ENCODE results near the gene ERLEC1.

DNA sequence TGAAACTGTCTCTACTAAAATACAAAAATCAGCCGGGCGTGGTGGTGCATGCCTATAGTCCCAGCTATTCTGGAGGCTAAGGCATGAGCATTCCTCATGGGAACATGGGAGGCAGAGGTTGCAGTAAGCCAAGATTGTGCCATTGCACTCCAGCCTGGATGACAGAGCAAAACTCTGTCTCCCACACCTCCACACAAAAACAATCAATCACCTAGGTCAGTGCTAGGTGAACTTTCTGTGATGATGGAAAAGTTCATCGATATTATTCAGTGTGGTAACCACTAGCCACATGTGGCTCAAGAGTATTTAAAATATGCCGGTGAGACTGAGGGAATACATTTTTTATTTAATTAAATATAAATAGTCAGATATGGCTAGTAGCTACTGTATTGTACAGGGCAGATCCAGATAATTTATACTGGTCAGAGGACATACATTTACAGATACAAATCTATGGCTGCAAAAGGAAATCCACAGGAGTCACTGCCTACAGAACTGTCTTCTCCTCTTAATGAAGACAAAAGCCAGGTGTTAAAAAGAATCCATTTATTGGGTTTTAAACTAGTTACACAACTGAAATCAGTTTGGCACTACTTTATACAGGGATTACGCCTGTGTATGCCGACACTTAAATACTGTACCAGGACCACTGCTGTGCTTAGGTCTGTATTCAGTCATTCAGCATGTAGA is 76.8 kb downstream of the ERLEC1 start:
- TF ChIP-seq, protein P1, sequence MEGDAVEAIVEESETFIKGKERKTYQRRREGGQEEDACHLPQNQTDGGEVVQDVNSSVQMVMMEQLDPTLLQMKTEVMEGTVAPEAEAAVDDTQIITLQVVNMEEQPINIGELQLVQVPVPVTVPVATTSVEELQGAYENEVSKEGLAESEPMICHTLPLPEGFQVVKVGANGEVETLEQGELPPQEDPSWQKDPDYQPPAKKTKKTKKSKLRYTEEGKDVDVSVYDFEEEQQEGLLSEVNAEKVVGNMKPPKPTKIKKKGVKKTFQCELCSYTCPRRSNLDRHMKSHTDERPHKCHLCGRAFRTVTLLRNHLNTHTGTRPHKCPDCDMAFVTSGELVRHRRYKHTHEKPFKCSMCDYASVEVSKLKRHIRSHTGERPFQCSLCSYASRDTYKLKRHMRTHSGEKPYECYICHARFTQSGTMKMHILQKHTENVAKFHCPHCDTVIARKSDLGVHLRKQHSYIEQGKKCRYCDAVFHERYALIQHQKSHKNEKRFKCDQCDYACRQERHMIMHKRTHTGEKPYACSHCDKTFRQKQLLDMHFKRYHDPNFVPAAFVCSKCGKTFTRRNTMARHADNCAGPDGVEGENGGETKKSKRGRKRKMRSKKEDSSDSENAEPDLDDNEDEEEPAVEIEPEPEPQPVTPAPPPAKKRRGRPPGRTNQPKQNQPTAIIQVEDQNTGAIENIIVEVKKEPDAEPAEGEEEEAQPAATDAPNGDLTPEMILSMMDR (IDR thresholded peaks at IDR 0.05) = no peak
- no peak for TF ChIP-seq POLR2A (IDR thresholded peaks at IDR 0.05)

Measured in breast epithelium (tissue), 3 donors.